GM06990 (cell line): ENCODE data around the gene CANT1.
"Not testable (repeated sequence)": the region's sequence is repeated elsewhere in the genome, so short reads cannot be mapped to it uniquely, and the experiment has no call there.

Source experiments
- DNase-seq: peaks from one replicate; pipeline ENCODE4 v3.0.0-alpha.2; 2011; ENCODE audit not compliant: insufficient read length; ENCODE audit errors: extremely low read depth
- H3K27me3 ChIP-seq: replicated peaks from 2 replicates; pipeline ENCODE4 v1.6.0; 2011; ENCODE audit warnings: low read length; ENCODE audit not compliant: control insufficient read depth, insufficient read depth
- H3K36me3 ChIP-seq: 2 replicates; pipeline ENCODE4 v1.5.1; 2011; ENCODE audit warnings: low read length; ENCODE audit not compliant: control insufficient read depth, insufficient read depth
- H3K4me3 ChIP-seq: replicated peaks from 2 replicates; pipeline ENCODE4 v1.5.1; 2011; ENCODE audit warnings: low read depth, mild to moderate bottlenecking, control low read depth, low read length
- TF ChIP-seq, protein P1 (sequence below): IDR thresholded peaks from 2 replicates; pipeline ENCODE4 v1.5.1; 2011; ENCODE audit warnings: low read length, control low read depth, mild to moderate bottlenecking, inconsistent platforms; ENCODE audit not compliant: insufficient read depth, poor library complexity, severe bottlenecking

Gene CANT1

DNA sequence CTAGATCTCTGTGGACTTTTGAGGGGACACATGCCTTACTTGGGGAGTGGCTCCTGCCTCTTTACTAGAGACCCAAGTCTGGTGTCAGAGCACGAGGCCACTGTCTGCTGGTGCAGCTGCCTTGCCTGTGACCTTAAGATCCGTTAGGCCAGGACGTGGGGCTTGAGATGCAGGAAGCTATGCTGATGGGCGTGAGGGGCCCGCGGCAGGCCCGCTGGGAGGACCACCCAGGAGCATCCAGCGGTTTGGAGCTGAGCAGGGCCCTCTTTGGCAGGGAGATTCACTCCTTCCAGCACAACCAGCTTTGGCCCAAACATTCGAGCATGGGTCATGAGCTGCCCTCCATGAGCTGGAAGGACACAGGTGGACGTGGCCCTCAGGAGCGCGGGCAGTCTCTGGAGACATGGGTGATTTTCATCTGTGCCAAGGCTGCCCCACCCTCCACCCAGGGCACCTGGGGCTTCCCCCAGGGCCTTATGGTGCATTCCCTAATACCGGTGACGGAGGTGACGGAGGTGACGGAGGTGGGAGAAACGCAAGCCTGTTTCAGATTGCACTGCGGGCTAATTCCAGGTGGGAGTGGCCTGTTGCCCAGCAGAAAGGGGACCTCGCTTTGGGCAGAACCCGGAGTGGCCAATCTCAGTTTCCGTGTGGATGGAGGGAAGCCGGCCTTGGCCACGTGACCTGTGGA, 42.5 kb downstream of the CANT1 start:
- H3K4me3 ChIP-seq, result no peak overlapping the region
- no peaks in the 10 kb centered on the region for H3K36me3 ChIP-seq
- TF ChIP-seq, protein P1, sequence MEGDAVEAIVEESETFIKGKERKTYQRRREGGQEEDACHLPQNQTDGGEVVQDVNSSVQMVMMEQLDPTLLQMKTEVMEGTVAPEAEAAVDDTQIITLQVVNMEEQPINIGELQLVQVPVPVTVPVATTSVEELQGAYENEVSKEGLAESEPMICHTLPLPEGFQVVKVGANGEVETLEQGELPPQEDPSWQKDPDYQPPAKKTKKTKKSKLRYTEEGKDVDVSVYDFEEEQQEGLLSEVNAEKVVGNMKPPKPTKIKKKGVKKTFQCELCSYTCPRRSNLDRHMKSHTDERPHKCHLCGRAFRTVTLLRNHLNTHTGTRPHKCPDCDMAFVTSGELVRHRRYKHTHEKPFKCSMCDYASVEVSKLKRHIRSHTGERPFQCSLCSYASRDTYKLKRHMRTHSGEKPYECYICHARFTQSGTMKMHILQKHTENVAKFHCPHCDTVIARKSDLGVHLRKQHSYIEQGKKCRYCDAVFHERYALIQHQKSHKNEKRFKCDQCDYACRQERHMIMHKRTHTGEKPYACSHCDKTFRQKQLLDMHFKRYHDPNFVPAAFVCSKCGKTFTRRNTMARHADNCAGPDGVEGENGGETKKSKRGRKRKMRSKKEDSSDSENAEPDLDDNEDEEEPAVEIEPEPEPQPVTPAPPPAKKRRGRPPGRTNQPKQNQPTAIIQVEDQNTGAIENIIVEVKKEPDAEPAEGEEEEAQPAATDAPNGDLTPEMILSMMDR, result no peak
- DNase-seq, result no peak
- H3K27me3 ChIP-seq, result no peaks in the 10 kb centered on the region; the same call in 1 of the 2 replicates

DNA sequence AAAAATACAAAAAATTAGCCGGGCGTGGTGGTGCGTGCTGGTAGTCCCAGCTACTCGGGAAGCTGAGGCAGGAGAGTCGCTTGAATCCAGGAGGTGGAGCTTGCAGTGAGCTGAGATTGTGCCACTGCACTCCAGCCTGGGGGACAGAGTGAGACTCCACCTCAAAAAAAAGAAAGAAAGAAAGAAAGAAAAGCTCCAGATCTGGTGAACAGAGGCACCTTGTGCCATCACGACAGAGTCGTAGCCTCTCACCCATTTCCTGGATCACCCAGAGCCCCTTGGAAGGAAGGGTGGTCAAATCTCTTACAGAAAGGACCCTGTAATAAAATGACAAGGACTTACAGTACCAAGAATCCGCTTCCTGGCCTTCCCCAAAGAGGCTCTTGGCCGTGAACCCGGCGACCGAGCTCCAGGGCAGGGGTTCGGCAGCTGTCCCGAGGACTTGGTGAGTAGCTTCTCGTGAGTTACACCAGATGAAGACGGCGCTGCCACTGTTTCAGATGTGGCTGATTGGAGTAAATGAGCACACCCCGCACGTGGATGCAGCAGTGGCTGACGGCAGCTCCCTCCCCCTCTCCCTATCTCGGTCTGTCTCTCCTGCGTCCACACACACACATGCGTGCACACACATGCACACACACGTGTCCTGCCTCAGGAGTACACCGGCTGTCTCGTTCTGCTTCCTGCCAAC, 43.3 kb downstream of the CANT1 start:
- H3K36me3 ChIP-seq, result no peaks in the 10 kb centered on the region
- TF ChIP-seq, protein P1, result no peak
- H3K27me3 ChIP-seq, result no peaks in the 10 kb centered on the region; the same call in 1 of the 2 replicates
- no peak for DNase-seq
- no peak overlapping the region for H3K4me3 ChIP-seq

DNA sequence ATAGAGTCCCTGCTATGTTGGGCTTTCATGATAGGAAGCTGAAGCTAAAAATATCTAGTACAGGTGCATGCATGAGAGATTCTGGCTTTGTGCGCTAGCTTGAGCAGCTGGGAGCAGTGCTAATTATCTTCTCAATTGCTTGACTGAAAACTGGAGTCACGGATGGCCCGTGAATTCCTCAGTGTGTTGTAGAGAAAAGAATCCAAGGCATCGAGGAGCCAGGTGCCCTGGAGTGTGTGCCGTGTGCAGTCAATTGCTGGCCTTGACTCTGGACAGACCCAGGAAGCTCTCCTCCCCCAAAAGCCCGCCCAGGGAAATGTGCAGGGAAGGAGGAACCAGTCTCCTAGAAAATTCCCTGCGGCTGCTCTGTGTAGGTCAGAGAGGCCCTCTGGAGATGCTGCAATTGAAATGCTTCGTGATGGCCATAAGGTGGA, 44.1 kb downstream of the CANT1 start:
- no peak overlapping the region for H3K4me3 ChIP-seq

DNA sequence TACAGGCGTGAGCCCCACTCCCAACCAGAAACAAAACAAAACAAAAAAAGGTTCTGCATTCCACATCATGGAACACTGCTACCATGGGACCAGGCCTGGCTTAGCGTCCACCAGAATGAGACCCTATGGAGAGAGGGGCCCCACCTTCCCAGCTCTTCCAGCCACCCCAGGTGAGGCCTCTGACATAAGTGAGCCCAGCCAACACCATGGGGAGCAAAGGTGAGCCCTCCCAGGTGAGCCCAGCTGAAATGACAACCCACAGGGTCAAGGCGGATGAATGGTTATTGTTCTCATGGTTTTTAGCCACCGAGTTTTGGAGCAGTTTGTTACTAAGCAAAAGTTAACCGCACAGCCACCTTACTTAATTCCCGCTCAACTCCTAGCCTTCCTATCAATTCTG, 46.2 kb downstream of the CANT1 start:
- TF ChIP-seq, protein P1, result no peak
- DNase-seq, result no peak
- Histone ChIP-seq H3K4me3 (no peak overlapping the region), H3K27me3 (no peaks in the 10 kb centered on the region; the same call in 1 of the 2 replicates), H3K36me3 (no peaks in the 10 kb centered on the region)

More for the DNA sequence above, 44.1 kb downstream of the CANT1 start:
- TF ChIP-seq, protein P1, result no peak
- Histone ChIP-seq H3K36me3 (no peaks in the 10 kb centered on the region), H3K27me3 (no peaks in the 10 kb centered on the region; the same call in 1 of the 2 replicates)
- no peak for DNase-seq

DNA sequence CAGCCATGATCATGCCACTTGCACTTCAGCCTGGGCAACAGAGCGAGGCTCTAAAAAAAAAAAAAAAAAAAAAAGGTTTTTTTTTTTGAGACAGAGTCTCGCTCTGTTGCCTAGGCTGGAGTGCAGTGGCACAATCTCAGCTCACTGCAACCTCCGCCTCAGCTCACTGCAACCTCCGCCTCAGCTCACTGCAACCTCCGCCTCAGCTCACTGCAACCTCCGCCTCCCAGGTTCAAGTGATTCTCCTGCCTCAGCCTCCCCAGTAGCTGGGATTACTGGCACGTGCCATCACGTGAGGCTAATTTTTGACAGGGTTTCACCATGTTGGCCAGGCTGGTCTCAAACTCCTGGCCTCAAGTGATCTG, 46.6 kb downstream of the CANT1 start:
- not testable (repeated sequence) for H3K27me3 ChIP-seq, DNase-seq, H3K36me3 ChIP-seq, H3K4me3 ChIP-seq

DNA sequence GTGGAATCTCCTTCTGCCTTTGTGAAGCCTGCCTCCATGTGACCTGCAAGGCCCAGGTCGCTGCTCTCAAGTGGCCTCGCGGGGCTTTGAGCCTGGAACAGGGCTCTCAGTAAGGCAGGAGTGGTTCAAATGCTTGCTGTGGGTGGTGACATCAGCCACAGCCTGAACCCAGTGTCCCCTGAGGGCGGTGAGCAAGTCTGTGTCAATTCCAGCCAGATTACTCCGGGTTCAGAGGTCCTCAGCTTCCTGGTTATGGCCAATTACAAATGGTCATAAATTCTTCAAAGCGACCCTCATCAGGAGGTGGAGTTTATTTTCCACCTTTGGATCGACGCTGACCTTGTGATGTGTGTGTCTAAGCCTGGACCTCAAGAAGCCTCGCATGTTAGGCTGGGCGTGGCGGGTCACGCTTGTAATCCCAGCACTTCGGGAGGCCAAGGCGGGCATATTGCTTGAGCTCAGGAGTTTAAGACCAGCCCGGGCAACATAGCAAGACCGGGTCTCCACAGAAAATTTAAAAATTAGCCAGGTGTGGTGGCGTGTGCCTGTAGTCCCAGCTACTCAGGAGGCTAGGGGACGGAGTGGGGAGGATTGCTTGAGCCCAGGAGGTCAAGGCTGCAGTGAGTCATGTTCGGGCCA, 47.1 kb downstream of the CANT1 start:
- H3K4me3 ChIP-seq, result no peak overlapping the region
- no peaks in the 10 kb centered on the region for H3K36me3 ChIP-seq
- no peaks in the 10 kb centered on the region; the same call in 1 of the 2 replicates for H3K27me3 ChIP-seq
- no peak for DNase-seq
- TF ChIP-seq, protein P1, result no peak
